GM12874 (cell line): ENCODE measurements around the gene SUOX.

Source experiments
- CTCF ChIP-seq: IDR thresholded peaks from 2 replicates; pipeline ENCODE4 v1.5.1; 2011; ENCODE audit warnings: low read depth, mild to moderate bottlenecking, control low read depth, low read length, moderate library complexity; ENCODE audit not compliant: insufficient read depth

The SUOX gene

GRCh38 chr12:55993230-55993853 is 3.7 kb upstream of the SUOX start:
- no peak for TF ChIP-seq CTCF

- no peak for TF ChIP-seq CTCF
Measured at GRCh38 chr12:55995366-55995765, 1.7 kb upstream of the SUOX start.

GRCh38 chr12:55996201-55996714 is 818 bp upstream of the SUOX start:
- peak; percentile 71 for TF ChIP-seq CTCF

- TF ChIP-seq CTCF, result no peak
Measured at GRCh38 chr12:55997535-55997859, 421 bp downstream of the SUOX start.

- TF ChIP-seq CTCF, result no peak
Measured at GRCh38 chr12:56001487-56002100, 4.5 kb downstream of the SUOX start.

- no peak for TF ChIP-seq CTCF
Measured at GRCh38 chr12:56004211-56004610, 7.1 kb downstream of the SUOX start.

- no peak for TF ChIP-seq CTCF
Measured at GRCh38 chr12:56007564-56008559, 10.8 kb downstream of the SUOX start.
